IPS-18a (cell line): Measurements from ENCODE around the gene STOML1.

Experiments
- H3K27ac ChIP-seq: one replicate; pipeline ENCODE4 v1.5.1; 2013; ENCODE audit warnings: low read length
- H3K27me3 ChIP-seq: one replicate; pipeline ENCODE4 v1.6.1; 2013; ENCODE audit warnings: mild to moderate bottlenecking, low read length; ENCODE audit not compliant: control insufficient read depth, insufficient read depth
- H3K36me3 ChIP-seq: one replicate; pipeline ENCODE4 v1.6.1; 2013; ENCODE audit warnings: low read depth, low read length; ENCODE audit not compliant: control insufficient read depth
- H3K4me1 ChIP-seq: one replicate; pipeline ENCODE4 v1.6.1; 2013; ENCODE audit warnings: low read depth, low read length; ENCODE audit not compliant: control insufficient read depth
- H3K4me3 ChIP-seq: one replicate; pipeline ENCODE4 v1.5.1; 2013; ENCODE audit warnings: low read length
- H3K9ac ChIP-seq: one replicate; pipeline ENCODE4 v1.6.1; 2013; ENCODE audit warnings: mild to moderate bottlenecking, low read length, moderate library complexity
- H3K9me3 ChIP-seq: one replicate; pipeline ENCODE4 v1.6.1; 2013; ENCODE audit warnings: low read depth, low read length; ENCODE audit not compliant: control insufficient read depth

Gene STOML1

GRCh38 chr15:73991260-73991659 is 835 bp downstream of the STOML1 start:
- Histone ChIP-seq H3K27ac (no peak overlapping the region), H3K4me1 (peaks cover 7% of the 10 kb centered on the region), H3K9ac (no peak overlapping the region), H3K4me3 (peak overlapping the region; percentile 71), H3K27me3 (peaks cover 5% of the 10 kb centered on the region), H3K36me3 (no peaks in the 10 kb centered on the region), H3K9me3 (no peaks in the 10 kb centered on the region)

GRCh38 chr15:73990250-73991005 is 1.7 kb downstream of the STOML1 start:
- H3K4me3 ChIP-seq: no peak overlapping the region
- peaks cover 5% of the 10 kb centered on the region for H3K27me3 ChIP-seq
- no peaks in the 10 kb centered on the region for H3K36me3 ChIP-seq
- no peaks in the 10 kb centered on the region for H3K9me3 ChIP-seq
- no peak overlapping the region for H3K9ac ChIP-seq
- peaks cover 7% of the 10 kb centered on the region for H3K4me1 ChIP-seq
- H3K27ac ChIP-seq: no peak overlapping the region

GRCh38 chr15:73989001-73989798 is 2.9 kb downstream of the STOML1 start:
- Histone ChIP-seq H3K27me3 (peaks cover 5% of the 10 kb centered on the region), H3K4me3 (no peak overlapping the region), H3K9me3 (no peaks in the 10 kb centered on the region), H3K36me3 (no peaks in the 10 kb centered on the region), H3K4me1 (peaks cover 7% of the 10 kb centered on the region), H3K27ac (no peak overlapping the region), H3K9ac (no peak overlapping the region)

- H3K9ac ChIP-seq: no peak overlapping the region
Measured at GRCh38 chr15:73988445-73988969, 3.6 kb downstream of the STOML1 start.

GRCh38 chr15:73987681-73988444 is 4.2 kb downstream of the STOML1 start:
- Histone ChIP-seq H3K4me3 (no peak overlapping the region), H3K27ac (no peak overlapping the region), H3K9me3 (no peaks in the 10 kb centered on the region), H3K9ac (no peak overlapping the region), H3K36me3 (no peaks in the 10 kb centered on the region), H3K4me1 (peaks cover 3% of the 10 kb centered on the region), H3K27me3 (no peaks in the 10 kb centered on the region)

More at GRCh38 chr15:73988445-73988969, 3.6 kb downstream of the STOML1 start:
- H3K4me3 ChIP-seq: no peak overlapping the region
- no peaks in the 10 kb centered on the region for H3K9me3 ChIP-seq
- H3K27me3 ChIP-seq: peaks cover 5% of the 10 kb centered on the region
- H3K36me3 ChIP-seq: no peaks in the 10 kb centered on the region
- no peak overlapping the region for H3K27ac ChIP-seq
- peaks cover 3% of the 10 kb centered on the region for H3K4me1 ChIP-seq

- Histone ChIP-seq H3K9me3 (no peaks in the 10 kb centered on the region), H3K36me3 (no peaks in the 10 kb centered on the region), H3K9ac (no peak overlapping the region), H3K4me1 (no peaks in the 10 kb centered on the region), H3K27me3 (no peaks in the 10 kb centered on the region), H3K4me3 (no peak overlapping the region), H3K27ac (no peak overlapping the region)
Measured at GRCh38 chr15:73987250-73987649, 4.8 kb downstream of the STOML1 start.

GRCh38 chr15:73986776-73987056 is 5.4 kb downstream of the STOML1 start:
- Histone ChIP-seq H3K36me3 (no peaks in the 10 kb centered on the region), H3K27ac (no peak overlapping the region), H3K4me3 (no peak overlapping the region), H3K9ac (no peak overlapping the region), H3K9me3 (no peaks in the 10 kb centered on the region), H3K4me1 (no peaks in the 10 kb centered on the region), H3K27me3 (no peaks in the 10 kb centered on the region)

- no peak overlapping the region for H3K9ac ChIP-seq
- H3K4me3 ChIP-seq: no peak overlapping the region
- no peak overlapping the region for H3K27ac ChIP-seq
- no peaks in the 10 kb centered on the region for H3K36me3 ChIP-seq
- H3K4me1 ChIP-seq: no peaks in the 10 kb centered on the region
- H3K9me3 ChIP-seq: no peaks in the 10 kb centered on the region
- no peaks in the 10 kb centered on the region for H3K27me3 ChIP-seq
Measured at GRCh38 chr15:73986055-73986775, 5.9 kb downstream of the STOML1 start.

- H3K9me3 ChIP-seq: no peaks in the 10 kb centered on the region
- H3K9ac ChIP-seq: no peak overlapping the region
- H3K4me3 ChIP-seq: no peak overlapping the region
- H3K36me3 ChIP-seq: no peaks in the 10 kb centered on the region
- no peak overlapping the region for H3K27ac ChIP-seq
- H3K4me1 ChIP-seq: no peaks in the 10 kb centered on the region
- no peaks in the 10 kb centered on the region for H3K27me3 ChIP-seq
Measured at GRCh38 chr15:73985101-73985873, 6.8 kb downstream of the STOML1 start.

- Histone ChIP-seq H3K4me3 (no peak overlapping the region), H3K27me3 (no peaks in the 10 kb centered on the region), H3K4me1 (no peaks in the 10 kb centered on the region), H3K36me3 (no peaks in the 10 kb centered on the region), H3K9me3 (no peaks in the 10 kb centered on the region), H3K27ac (no peak overlapping the region), H3K9ac (no peak overlapping the region)
Measured at GRCh38 chr15:73984208-73984979, 7.7 kb downstream of the STOML1 start.
